GM12878 (cell line): Measurements from ENCODE around the gene CSTB. TPM values are rescaled to one million over a fixed set of nuclear protein-coding genes. Genes with fewer than 3 reads are reported as not detected.

Experiments
- ASH2L ChIP-seq: fragments of 300-600, 200-600 bp; sonication (generic); IDR thresholded peaks from 2 replicates; pipeline ENCODE4 v1.6.1; 2017; ENCODE audit warnings: low read depth, mild to moderate bottlenecking, borderline replicate concordance
- CBX5 ChIP-seq: sonication (generic); IDR thresholded peaks from 2 replicates; pipeline ENCODE4 v1.6.1; 2016; ENCODE audit warnings: low read depth, moderate library complexity, mild to moderate bottlenecking, inconsistent platforms
- CREM ChIP-seq: IDR thresholded peaks from 2 replicates; pipeline ENCODE4 v1.6.1; 2014; ENCODE audit warnings: antibody characterized with exemption, low read depth
- EGR1 ChIP-seq, 2 experiments: IDR thresholded peaks; 1 replicate in 1 of 2; 2 replicates in 1 of 2; pipeline ENCODE4 v1.6.1; 2011 to 2012; ENCODE audit warnings: low read depth in 2 of 2, low read length in 2 of 2, borderline replicate concordance in 1 of 2, mild to moderate bottlenecking in 1 of 2, moderate library complexity in 1 of 2
- ESRRA ChIP-seq: IDR thresholded peaks from 2 replicates; pipeline ENCODE4 v1.6.1; 2012; ENCODE audit warnings: mild to moderate bottlenecking, low read length, improper control_type of control experiment
- FOXK2 ChIP-seq: fragments of 450-650 bp; IDR thresholded peaks from 2 replicates; pipeline ENCODE4 v1.6.1; 2017; ENCODE audit warnings: mild to moderate bottlenecking, moderate library complexity
- FOXM1 ChIP-seq: IDR thresholded peaks from 2 replicates; pipeline ENCODE4 v1.6.1; 2012; ENCODE audit warnings: low read depth, mild to moderate bottlenecking, inconsistent platforms, low read length, moderate library complexity
- JUNB ChIP-seq: IDR thresholded peaks from 2 replicates; pipeline ENCODE4 v1.6.1; 2016; ENCODE audit warnings: antibody characterized with exemption, mild to moderate bottlenecking
- NBN ChIP-seq: fragments of 450-650 bp; IDR thresholded peaks from 2 replicates; pipeline ENCODE4 v1.6.1; 2016
- POLR2A ChIP-seq: IDR thresholded peaks from 2 replicates; pipeline ENCODE4 v1.6.1; 2011; ENCODE audit warnings: low read depth, mild to moderate bottlenecking, low read length
- POLR2AphosphoS2 ChIP-seq: IDR thresholded peaks from 2 replicates; pipeline ENCODE4 v1.6.1; 2011; ENCODE audit warnings: low read depth, mild to moderate bottlenecking, low read length, improper control_type of control experiment, moderate library complexity
- SREBF1 ChIP-seq: IDR thresholded peaks from 2 replicates; pipeline ENCODE4 v1.6.1; 2012; ENCODE audit warnings: mild to moderate bottlenecking, low read length
- TCF3 ChIP-seq: IDR thresholded peaks from 2 replicates; pipeline ENCODE4 v1.6.1; 2012; ENCODE audit warnings: low read depth, mild to moderate bottlenecking, low read length, borderline replicate concordance; ENCODE audit not compliant: insufficient read depth
- ZBED1 ChIP-seq: IDR thresholded peaks from 2 replicates; pipeline ENCODE4 v1.6.1; 2016; ENCODE audit warnings: borderline replicate concordance
- polyA plus RNA-seq, 11 experiments: library from polyadenylated mRNA; depleted of rRNA in 4 of 11; unstranded in 6 of 11; stranded (reverse) in 5 of 11; fragments of >200 nt; fragmentation: Nextera tagmentation in 4 of 11; fragmentation: Illumina TruSeq in 1 of 11; extraction: Ambion mirVana in 4 of 11; extraction: Trizol in 1 of 11; gene quantifications; 1 replicate in 1 of 11; 2 replicates in 10 of 11; pipeline versions ENCODE4 v1.2.1 to v1.2.3, GENCODE V29; 2011 to 2016; ENCODE audit warnings: inconsistent platforms in 2 of 11, missing spikeins in 2 of 11, low read depth in 1 of 11
- total RNA-seq, 4 experiments: library from RNA; depleted of rRNA in 3 of 4; stranded (reverse); fragments of >200 nt in 3 of 4; fragmentation: Illumina TruSeq in 1 of 4; extraction: Trizol in 1 of 4; gene quantifications; 2 replicates each; pipeline versions ENCODE4 v1.2.1 to v1.2.3, GENCODE V29; 2013 to 2021
- TF ChIP-seq, protein P1 (sequence below): fragments of 450-650 bp; IDR thresholded peaks from 2 replicates; pipeline ENCODE4 v1.6.1; 2017; ENCODE audit warnings: low read depth, mild to moderate bottlenecking, moderate library complexity
- TF ChIP-seq, protein P2 (sequence below): fragments of 450-650 bp; IDR thresholded peaks from 2 replicates; pipeline ENCODE4 v1.6.1; 2016; ENCODE audit warnings: mild to moderate bottlenecking, moderate library complexity, borderline replicate concordance
- TF ChIP-seq, protein P3 (sequence below): fragments of 450-650 bp; IDR thresholded peaks from 2 replicates; pipeline ENCODE4 v1.6.1; 2018; ENCODE audit warnings: borderline replicate concordance, mild to moderate bottlenecking; ENCODE audit not compliant: partially characterized antibody
- TF ChIP-seq, protein P4 (sequence below): fragments of 150-350 bp; IDR thresholded peaks from 2 replicates; pipeline ENCODE4 v1.6.1; 2014; ENCODE audit warnings: mild to moderate bottlenecking, low read depth, low read length

CSTB gene
- total and polyA plus RNA-seq, 10 of the 15 experiments (the other 5 are each of a cell fraction or from before 2014, with no cell fraction given), result 12.5 to 82.7 (median 41.9) TPM

DNA sequence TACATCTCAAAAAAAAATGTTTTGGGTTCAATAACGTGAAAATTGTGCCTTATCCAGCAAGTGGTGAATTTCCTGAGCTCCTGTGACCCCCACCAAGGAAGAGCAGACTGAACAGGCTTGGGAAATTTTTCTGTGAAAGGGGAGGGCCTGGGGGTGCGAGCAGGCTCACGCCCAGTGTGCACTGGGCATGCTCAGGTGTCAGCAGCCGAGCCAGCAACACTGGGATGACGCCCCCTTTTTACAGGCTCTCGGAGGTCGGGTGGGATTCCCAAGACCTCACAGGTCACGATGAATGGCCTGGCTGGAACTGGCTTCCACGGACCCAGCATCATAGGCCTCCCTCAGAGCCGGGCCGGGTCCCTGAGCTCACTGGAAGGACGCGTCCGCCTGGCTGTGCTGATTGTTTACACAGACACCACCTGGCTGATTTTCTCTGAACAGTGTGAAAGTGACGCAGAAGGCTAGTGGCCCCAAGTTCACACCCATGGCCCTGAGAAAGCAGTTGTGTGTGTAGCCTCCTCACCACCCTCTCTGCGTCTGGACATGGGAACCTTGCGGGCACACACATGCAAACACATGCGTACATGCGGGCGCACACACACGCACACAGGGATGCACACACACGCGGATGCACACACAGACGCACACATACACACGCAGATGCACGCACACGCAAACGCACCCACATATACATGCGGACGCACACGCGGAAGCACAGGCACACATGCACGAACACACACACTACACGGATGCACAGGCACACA, 9.2 kb downstream of the CSTB start (continued):
- TF ChIP-seq, protein P1, sequence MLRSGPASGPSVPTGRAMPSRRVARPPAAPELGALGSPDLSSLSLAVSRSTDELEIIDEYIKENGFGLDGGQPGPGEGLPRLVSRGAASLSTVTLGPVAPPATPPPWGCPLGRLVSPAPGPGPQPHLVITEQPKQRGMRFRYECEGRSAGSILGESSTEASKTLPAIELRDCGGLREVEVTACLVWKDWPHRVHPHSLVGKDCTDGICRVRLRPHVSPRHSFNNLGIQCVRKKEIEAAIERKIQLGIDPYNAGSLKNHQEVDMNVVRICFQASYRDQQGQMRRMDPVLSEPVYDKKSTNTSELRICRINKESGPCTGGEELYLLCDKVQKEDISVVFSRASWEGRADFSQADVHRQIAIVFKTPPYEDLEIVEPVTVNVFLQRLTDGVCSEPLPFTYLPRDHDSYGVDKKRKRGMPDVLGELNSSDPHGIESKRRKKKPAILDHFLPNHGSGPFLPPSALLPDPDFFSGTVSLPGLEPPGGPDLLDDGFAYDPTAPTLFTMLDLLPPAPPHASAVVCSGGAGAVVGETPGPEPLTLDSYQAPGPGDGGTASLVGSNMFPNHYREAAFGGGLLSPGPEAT, result no peak
- no peak for TF ChIP-seq FOXM1
- TF ChIP-seq, protein P2, sequence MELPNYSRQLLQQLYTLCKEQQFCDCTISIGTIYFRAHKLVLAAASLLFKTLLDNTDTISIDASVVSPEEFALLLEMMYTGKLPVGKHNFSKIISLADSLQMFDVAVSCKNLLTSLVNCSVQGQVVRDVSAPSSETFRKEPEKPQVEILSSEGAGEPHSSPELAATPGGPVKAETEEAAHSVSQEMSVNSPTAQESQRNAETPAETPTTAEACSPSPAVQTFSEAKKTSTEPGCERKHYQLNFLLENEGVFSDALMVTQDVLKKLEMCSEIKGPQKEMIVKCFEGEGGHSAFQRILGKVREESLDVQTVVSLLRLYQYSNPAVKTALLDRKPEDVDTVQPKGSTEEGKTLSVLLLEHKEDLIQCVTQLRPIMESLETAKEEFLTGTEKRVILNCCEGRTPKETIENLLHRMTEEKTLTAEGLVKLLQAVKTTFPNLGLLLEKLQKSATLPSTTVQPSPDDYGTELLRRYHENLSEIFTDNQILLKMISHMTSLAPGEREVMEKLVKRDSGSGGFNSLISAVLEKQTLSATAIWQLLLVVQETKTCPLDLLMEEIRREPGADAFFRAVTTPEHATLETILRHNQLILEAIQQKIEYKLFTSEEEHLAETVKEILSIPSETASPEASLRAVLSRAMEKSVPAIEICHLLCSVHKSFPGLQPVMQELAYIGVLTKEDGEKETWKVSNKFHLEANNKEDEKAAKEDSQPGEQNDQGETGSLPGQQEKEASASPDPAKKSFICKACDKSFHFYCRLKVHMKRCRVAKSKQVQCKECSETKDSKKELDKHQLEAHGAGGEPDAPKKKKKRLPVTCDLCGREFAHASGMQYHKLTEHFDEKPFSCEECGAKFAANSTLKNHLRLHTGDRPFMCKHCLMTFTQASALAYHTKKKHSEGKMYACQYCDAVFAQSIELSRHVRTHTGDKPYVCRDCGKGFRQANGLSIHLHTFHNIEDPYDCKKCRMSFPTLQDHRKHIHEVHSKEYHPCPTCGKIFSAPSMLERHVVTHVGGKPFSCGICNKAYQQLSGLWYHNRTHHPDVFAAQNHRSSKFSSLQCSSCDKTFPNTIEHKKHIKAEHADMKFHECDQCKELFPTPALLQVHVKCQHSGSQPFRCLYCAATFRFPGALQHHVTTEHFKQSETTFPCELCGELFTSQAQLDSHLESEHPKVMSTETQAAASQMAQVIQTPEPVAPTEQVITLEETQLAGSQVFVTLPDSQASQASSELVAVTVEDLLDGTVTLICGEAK, result no peak
- no peak for TF ChIP-seq EGR1 (IDR thresholded peaks at IDR 0.05; ENCODE audit: borderline replicate concordance in 1 of 2, low read depth in 2 of 2, low read length in 2 of 2)
- TF ChIP-seq, protein P3, sequence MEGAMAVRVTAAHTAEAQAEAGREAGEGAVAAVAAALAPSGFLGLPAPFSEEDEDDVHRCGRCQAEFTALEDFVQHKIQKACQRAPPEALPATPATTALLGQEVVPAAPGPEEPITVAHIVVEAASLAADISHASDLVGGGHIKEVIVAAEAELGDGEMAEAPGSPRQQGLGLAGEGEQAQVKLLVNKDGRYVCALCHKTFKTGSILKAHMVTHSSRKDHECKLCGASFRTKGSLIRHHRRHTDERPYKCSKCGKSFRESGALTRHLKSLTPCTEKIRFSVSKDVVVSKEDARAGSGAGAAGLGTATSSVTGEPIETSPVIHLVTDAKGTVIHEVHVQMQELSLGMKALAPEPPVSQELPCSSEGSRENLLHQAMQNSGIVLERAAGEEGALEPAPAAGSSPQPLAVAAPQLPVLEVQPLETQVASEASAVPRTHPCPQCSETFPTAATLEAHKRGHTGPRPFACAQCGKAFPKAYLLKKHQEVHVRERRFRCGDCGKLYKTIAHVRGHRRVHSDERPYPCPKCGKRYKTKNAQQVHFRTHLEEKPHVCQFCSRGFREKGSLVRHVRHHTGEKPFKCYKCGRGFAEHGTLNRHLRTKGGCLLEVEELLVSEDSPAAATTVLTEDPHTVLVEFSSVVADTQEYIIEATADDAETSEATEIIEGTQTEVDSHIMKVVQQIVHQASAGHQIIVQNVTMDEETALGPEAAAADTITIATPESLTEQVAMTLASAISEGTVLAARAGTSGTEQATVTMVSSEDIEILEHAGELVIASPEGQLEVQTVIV, result no peak
- no peak for TF ChIP-seq POLR2AphosphoS2
- no peak for TF ChIP-seq ZBED1
- TF ChIP-seq SREBF1, result no peak
- no peak for TF ChIP-seq JUNB
- peak; percentile 69; the same call in 1 of the 2 replicates for TF ChIP-seq TCF3
- TF ChIP-seq CREM, result no peak
- no peak for TF ChIP-seq ESRRA
- TF ChIP-seq ASH2L, result no peak
- no peak for TF ChIP-seq NBN
- no peak for TF ChIP-seq FOXK2
- no peak for TF ChIP-seq CBX5
- TF ChIP-seq POLR2A, result peak; percentile 73
- TF ChIP-seq, protein P4, sequence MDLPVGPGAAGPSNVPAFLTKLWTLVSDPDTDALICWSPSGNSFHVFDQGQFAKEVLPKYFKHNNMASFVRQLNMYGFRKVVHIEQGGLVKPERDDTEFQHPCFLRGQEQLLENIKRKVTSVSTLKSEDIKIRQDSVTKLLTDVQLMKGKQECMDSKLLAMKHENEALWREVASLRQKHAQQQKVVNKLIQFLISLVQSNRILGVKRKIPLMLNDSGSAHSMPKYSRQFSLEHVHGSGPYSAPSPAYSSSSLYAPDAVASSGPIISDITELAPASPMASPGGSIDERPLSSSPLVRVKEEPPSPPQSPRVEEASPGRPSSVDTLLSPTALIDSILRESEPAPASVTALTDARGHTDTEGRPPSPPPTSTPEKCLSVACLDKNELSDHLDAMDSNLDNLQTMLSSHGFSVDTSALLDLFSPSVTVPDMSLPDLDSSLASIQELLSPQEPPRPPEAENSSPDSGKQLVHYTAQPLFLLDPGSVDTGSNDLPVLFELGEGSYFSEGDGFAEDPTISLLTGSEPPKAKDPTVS, result no peak
